ENCODE data around the gene ATP5F1B. TPM values are rescaled to one million over a fixed set of nuclear protein-coding genes. Genes with fewer than 3 reads are reported as not detected.

The ATP5F1B gene
- total RNA-seq, 2 donors from 2014 or later = 155 to 179 TPM

DNA sequence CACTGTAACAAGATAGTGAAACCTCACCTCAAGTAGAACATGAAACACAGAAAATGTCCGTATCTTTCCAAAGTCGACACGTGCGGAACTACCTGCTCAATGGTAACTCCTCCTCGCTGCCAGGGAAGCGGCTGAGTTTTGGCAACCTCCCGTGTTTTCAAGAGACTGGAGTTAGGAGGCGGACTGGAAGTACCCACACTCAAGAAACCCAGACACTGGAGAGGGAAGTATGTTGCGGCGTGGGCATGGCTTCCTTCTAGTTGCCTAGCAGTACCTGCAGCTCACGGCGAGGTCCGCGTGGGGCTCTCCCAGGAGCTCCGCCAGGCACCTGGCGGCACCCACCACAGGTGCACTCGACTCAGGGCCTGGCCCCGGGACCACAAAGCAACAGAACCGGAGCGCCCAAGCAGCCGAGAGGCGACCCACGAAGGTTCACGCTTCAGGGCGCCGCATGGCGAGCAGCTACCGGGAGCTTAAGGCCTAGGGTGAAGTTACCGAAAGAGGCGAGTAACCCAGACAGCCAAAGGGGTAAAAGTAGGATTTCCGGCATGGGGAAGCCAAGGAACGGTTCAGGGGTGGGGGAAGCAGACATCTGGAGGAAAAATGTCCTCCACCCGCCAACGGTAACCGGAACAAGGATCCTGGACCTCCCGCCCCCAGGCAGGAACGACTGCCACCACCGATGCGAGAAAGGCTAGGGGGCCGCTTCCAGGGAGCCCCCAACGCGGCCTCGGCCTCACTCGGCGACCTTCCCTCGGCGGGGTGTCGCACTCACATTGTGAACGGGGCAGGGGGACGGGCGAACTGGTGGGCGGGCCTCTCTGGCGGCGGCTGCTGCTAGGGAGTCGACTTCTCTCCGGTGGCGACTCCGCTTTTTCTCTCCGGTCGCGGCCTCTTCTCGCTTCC, 41.7 kb upstream of the ATP5F1B start:
- H3K27me3 ChIP-seq = no peaks in the 10 kb centered on the region
- H3K36me3 ChIP-seq (replicated peaks in 1 of 2; ENCODE audit: insufficient read depth in 1 of 2, low read depth in 2 of 2) = no peaks in the 10 kb centered on the region
- H3K4me1 ChIP-seq = peaks cover 28% of the 10 kb centered on the region
- peak overlapping the region; percentile 98 to 100 (median 99) for H3K27ac ChIP-seq
- TF ChIP-seq, protein P1, sequence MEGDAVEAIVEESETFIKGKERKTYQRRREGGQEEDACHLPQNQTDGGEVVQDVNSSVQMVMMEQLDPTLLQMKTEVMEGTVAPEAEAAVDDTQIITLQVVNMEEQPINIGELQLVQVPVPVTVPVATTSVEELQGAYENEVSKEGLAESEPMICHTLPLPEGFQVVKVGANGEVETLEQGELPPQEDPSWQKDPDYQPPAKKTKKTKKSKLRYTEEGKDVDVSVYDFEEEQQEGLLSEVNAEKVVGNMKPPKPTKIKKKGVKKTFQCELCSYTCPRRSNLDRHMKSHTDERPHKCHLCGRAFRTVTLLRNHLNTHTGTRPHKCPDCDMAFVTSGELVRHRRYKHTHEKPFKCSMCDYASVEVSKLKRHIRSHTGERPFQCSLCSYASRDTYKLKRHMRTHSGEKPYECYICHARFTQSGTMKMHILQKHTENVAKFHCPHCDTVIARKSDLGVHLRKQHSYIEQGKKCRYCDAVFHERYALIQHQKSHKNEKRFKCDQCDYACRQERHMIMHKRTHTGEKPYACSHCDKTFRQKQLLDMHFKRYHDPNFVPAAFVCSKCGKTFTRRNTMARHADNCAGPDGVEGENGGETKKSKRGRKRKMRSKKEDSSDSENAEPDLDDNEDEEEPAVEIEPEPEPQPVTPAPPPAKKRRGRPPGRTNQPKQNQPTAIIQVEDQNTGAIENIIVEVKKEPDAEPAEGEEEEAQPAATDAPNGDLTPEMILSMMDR (IDR thresholded peaks at IDR 0.05) = peak in 3 of 7 experiments; percentile 14 to 19 (median 16)
- no peak for TF ChIP-seq POLR2A (IDR thresholded peaks at IDR 0.05)
- ATAC-seq (peak; percentile 3), DNase-seq (peak; percentile 59 to 74 (median 68))
- intact Hi-C loops (cut with DNase I) = no loop called here
- no peaks in the 10 kb centered on the region for H3K9me3 ChIP-seq
- peak overlapping the region; percentile 63 to 79 for H3K4me3 ChIP-seq
- 0% methylated on average over 28 to 55 of the region's 62 CpGs for WGBS, 2 donors

DNA sequence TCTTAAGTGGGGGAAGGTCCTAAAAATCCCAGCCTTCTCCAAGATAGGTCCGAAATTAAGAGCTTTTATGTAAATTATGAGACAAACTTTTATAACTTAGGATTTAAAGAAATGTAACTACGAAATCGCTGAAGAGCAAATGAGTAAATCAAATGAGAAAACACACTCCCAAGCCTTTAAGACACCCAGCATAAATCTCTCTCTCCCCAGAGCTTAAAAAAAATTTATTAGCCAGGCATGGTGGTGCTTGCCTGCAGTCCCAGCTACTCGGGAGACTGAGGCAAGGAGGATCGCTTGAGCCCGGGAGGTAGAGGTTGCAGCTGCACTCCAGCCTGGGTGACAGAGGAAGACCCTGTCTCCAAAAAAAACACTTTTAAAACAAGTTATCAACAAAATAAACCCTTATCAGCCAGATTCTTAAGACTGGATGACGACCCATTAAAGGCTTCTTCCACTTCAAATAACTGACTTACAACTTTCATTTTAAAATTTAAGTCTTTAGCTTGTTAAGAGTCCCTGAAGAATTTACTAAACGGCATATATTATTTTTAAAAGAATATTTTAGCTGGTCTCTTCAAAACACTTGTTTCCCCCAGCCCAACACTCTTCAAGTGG, 39.1 kb upstream of the ATP5F1B start:
- Histone ChIP-seq H3K4me1 (peaks cover 52% of the 10 kb centered on the region), H3K4me3 (peak overlapping the region in 1 of 2 donors; percentile 1), H3K9me3 (no peaks in the 10 kb centered on the region), H3K36me3 (replicated peaks in 1 of 2; ENCODE audit: insufficient read depth in 1 of 2, low read depth in 2 of 2) (no peaks in the 10 kb centered on the region), H3K27me3 (no peaks in the 10 kb centered on the region), H3K27ac (peak overlapping the region in 3 of 4 donors; percentile 66 to 99 (median 80))
- intact Hi-C loops (cut with DNase I) = no loop called here
- WGBS, 2 donors = 8 to 13% methylated on average over 5 to 8 of the region's 8 CpGs
- TF ChIP-seq POLR2A (IDR thresholded peaks at IDR 0.05) = no peak
- TF ChIP-seq, protein P1 (IDR thresholded peaks at IDR 0.05) = no peak
- ATAC-seq = no peak
- DNase-seq = no peak

DNA sequence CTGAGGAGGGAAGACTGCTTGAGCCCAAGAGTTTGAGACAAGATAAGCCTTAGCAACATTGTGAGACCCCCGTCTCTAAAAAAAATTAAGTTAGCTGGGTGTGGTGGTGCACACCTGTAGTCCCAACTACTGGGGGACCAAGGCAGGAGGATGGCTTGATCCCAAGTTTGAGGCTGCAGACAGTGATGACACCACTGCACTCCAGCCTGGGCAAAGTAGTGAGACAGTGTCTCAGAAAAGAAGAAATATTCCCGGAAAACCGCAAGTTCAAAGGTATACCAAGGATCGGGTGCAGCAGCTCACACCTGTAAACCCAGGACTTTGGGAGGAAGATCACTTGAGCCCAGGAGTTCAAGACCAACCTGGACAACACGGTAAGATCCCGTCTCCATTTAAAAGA, 36.5 kb upstream of the ATP5F1B start:
- peaks cover 62% of the 10 kb centered on the region for H3K4me1 ChIP-seq
- H3K4me3 ChIP-seq = no peak overlapping the region
- no peaks in the 10 kb centered on the region for H3K27me3 ChIP-seq
- no peak for ATAC-seq
- no peaks in the 10 kb centered on the region for H3K36me3 ChIP-seq (replicated peaks in 1 of 2; ENCODE audit: insufficient read depth in 1 of 2, low read depth in 2 of 2)
- WGBS, 2 donors = 82 to 84% methylated on average over 6 of the region's 6 CpGs
- no peak overlapping the region for H3K27ac ChIP-seq
- no peaks in the 10 kb centered on the region for H3K9me3 ChIP-seq
- no peak for DNase-seq
- intact Hi-C loops (cut with DNase I) = no loop called here
- no peak for TF ChIP-seq POLR2A (IDR thresholded peaks at IDR 0.05)
- TF ChIP-seq, protein P1 (IDR thresholded peaks at IDR 0.05) = no peak

DNA sequence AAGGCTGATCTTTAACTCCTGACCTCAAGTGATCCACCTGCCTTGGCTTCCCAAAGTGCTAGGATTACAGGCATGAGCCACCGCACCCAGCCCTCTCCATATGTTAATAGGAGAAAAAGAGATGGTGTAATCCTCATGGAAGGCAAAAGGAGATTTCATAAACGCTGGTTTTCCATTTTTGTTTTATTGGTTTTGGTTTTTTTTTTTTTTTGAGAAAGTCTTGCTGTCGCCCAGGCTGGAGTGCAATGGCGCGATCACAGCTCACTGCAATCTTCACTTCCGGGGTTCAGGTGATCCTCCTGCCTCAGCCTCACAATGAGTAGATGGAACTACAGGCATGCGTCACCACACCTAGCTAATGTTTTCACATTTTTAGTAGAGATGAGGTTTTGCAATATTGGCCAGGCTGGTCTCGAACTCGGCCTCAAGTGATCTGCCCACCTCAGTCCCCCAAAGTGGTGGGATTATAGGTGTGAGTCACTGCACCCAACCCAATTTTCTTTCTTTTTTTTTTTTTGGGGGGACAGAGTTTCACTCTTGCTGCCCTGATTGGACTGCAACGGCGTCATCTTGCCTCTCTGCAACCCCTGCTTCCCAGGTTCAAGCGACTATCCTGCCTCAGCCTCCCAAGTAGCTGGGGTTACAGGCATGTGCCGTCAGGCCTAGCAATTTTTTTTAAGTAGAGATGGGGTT, 34.2 kb upstream of the ATP5F1B start:
- ATAC-seq = no peak
- TF ChIP-seq POLR2A (IDR thresholded peaks at IDR 0.05) = no peak
- TF ChIP-seq, protein P1 (IDR thresholded peaks at IDR 0.05) = no peak
- Histone ChIP-seq H3K27me3 (no peaks in the 10 kb centered on the region), H3K4me3 (no peak overlapping the region), H3K36me3 (replicated peaks in 1 of 2; ENCODE audit: insufficient read depth in 1 of 2, low read depth in 2 of 2) (no peaks in the 10 kb centered on the region), H3K27ac (no peak overlapping the region), H3K9me3 (peaks cover 0 to 3% (median 0%) of the 10 kb centered on the region in 3 donors), H3K4me1 (peaks cover 78% of the 10 kb centered on the region)
- no peak for DNase-seq
- 86 to 94% methylated on average over 13 of the region's 13 CpGs for WGBS, 2 donors
- intact Hi-C loops (cut with DNase I) = no loop called here
